Adrenal gland (tissue), 5 donors: Measurements from ENCODE around the gene TERB1.

Experiments
- POLR2A ChIP-seq, 2 donors: fragments of 450-650 bp; IDR thresholded peaks; one replicate each; pipeline ENCODE4 v1.6.1; 2017; ENCODE audit warnings: antibody characterized with exemption in 2 of 2, mild to moderate bottlenecking in 2 of 2, moderate library complexity in 1 of 2
- TF ChIP-seq, protein P1 (sequence below), 6 experiments: fragments of 450-650 bp in 4 of 6; fragments of 200-600 bp in 2 of 6; sonication (generic) in 1 of 6; IDR thresholded peaks; 1 replicate in 5 of 6; 2 replicates in 1 of 6; pipeline versions ENCODE4 v1.5.1 to v1.8.0; 2016 to 2021; ENCODE audit warnings: antibody characterized with exemption in 6 of 6, mild to moderate bottlenecking in 2 of 6, moderate library complexity in 1 of 6
- donor health status: DM: no; HTN: no; CAD: no.

DNA sequence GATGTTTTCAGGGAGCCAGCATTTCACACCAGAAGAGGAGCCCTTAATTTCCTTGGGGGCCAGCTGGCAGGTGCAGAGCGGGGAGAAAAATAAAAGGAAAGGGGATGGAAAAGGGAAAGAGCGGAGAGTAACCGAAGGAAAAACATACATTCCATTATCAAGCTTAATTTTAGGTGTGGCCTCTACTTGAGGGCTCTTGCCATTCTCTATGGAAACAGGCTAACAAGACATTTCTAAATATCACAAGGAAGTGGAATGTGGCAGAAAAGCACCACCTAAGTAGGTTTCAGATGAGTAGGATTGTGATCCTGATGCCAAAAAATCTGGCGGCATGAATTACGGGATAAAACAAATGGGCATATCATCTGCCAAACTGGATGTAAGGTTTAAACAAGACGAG lies 49.0 kb downstream of the TERB1 start:
- TF ChIP-seq, protein P1, sequence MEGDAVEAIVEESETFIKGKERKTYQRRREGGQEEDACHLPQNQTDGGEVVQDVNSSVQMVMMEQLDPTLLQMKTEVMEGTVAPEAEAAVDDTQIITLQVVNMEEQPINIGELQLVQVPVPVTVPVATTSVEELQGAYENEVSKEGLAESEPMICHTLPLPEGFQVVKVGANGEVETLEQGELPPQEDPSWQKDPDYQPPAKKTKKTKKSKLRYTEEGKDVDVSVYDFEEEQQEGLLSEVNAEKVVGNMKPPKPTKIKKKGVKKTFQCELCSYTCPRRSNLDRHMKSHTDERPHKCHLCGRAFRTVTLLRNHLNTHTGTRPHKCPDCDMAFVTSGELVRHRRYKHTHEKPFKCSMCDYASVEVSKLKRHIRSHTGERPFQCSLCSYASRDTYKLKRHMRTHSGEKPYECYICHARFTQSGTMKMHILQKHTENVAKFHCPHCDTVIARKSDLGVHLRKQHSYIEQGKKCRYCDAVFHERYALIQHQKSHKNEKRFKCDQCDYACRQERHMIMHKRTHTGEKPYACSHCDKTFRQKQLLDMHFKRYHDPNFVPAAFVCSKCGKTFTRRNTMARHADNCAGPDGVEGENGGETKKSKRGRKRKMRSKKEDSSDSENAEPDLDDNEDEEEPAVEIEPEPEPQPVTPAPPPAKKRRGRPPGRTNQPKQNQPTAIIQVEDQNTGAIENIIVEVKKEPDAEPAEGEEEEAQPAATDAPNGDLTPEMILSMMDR (IDR thresholded peaks at IDR 0.05) = no peak
- TF ChIP-seq POLR2A (IDR thresholded peaks at IDR 0.05) = no peak
